ENCODE measurements around the gene NFKBIZ.
A peak's percentile ranks its signal among the peaks of the same experiment; 100 is the strongest.

DNA sequence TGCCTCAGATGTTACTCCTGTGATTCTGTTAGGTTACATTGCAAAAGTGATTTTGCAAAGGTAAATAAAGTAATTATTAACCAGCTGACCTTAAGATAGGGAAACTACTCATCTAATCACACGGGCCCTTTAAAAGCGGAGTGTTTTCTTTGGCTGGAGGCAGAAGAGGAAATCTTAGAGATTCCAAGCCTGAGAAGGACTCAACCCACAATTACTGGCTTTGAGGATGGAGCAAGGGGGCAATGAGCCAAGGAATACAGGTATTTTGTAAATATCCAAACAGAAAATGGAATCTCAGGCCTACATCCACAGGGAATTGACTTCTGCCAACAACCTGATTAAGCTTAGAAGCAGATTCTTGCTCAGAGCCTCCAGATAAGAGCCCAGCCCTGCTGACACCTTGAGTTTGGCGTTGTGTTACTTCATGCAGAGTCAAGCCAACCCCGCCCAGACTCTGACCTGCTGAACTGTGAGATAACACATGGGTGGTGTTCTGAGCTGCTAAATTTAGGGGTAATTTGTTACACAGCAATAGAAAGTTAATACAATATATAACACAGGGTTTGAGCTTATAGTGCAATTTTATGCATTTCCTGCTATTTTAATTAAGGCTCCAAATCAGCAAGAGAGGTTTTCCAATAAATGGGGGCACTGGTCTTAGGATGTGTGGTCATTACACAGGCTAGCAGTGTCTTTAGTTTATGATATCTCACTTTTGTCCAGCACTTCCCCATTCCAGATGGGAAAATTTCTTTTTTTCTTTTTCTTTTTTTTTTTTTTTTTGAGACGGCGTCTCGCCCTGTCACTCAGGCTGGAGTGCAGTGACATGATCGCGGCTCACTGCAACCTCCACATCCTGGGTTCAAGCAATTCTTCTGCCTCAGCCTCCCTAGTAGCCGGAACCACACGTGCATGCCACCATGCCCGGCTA lies 19.5 kb downstream of the NFKBIZ start:
- TF ChIP-seq, protein P1, sequence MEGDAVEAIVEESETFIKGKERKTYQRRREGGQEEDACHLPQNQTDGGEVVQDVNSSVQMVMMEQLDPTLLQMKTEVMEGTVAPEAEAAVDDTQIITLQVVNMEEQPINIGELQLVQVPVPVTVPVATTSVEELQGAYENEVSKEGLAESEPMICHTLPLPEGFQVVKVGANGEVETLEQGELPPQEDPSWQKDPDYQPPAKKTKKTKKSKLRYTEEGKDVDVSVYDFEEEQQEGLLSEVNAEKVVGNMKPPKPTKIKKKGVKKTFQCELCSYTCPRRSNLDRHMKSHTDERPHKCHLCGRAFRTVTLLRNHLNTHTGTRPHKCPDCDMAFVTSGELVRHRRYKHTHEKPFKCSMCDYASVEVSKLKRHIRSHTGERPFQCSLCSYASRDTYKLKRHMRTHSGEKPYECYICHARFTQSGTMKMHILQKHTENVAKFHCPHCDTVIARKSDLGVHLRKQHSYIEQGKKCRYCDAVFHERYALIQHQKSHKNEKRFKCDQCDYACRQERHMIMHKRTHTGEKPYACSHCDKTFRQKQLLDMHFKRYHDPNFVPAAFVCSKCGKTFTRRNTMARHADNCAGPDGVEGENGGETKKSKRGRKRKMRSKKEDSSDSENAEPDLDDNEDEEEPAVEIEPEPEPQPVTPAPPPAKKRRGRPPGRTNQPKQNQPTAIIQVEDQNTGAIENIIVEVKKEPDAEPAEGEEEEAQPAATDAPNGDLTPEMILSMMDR (IDR thresholded peaks at IDR 0.05): no peak
- TF ChIP-seq POLR2AphosphoS5 (IDR thresholded peaks at IDR 0.05): peak; percentile 9 to 50
